ENCODE results near the gene SRSF3. TPM values are rescaled to one million over a fixed set of nuclear protein-coding genes. Genes with fewer than 3 reads are reported as not detected.
"Not testable (repeated sequence)": the region's sequence is repeated elsewhere in the genome, so short reads cannot be mapped to it uniquely, and the experiment has no call there.

Gene SRSF3
- total RNA-seq, 2 donors from 2014 or later = 86.4 to 113 TPM

- Histone ChIP-seq H3K4me1 (no peaks in the 10 kb centered on the region), H3K27me3 (no peaks in the 10 kb centered on the region), H3K27ac (no peak overlapping the region), H3K9me3 (no peaks in the 10 kb centered on the region), H3K4me3 (no peak overlapping the region), H3K36me3 (replicated peaks in 1 of 2; ENCODE audit: insufficient read depth in 1 of 2, low read depth in 2 of 2) (no peaks in the 10 kb centered on the region)
- DNase-seq = no peak
- TF ChIP-seq POLR2A (IDR thresholded peaks at IDR 0.05) (no peak), CTCF (IDR thresholded peaks at IDR 0.05) (no peak)
- 71 to 79% methylated on average over 8 of the region's 8 CpGs for WGBS, 2 donors
- intact Hi-C loops (cut with DNase I) = no loop called here
- no peak for ATAC-seq
Observed at GRCh38 chr6:36566418-36566905, 27.7 kb upstream of the SRSF3 start.

- H3K4me3 ChIP-seq = no peak overlapping the region
- DNase-seq = no peak
- no peaks in the 10 kb centered on the region for H3K27me3 ChIP-seq
- ATAC-seq = no peak
- no peak overlapping the region for H3K27ac ChIP-seq
- H3K4me1 ChIP-seq = no peaks in the 10 kb centered on the region
- H3K9me3 ChIP-seq = no peaks in the 10 kb centered on the region
- intact Hi-C loops (cut with DNase I) = loop anchor here (10.0 kb wide), 1 partner anchor 115 kb away; no protein-coding TSS in a partner anchor
- no peaks in the 10 kb centered on the region for H3K36me3 ChIP-seq (replicated peaks in 1 of 2; ENCODE audit: insufficient read depth in 1 of 2, low read depth in 2 of 2)
- 85 to 98% methylated on average over 2 of the region's 2 CpGs for WGBS, 2 donors
- TF ChIP-seq POLR2A (IDR thresholded peaks at IDR 0.05) = no peak
- no peak for TF ChIP-seq CTCF (IDR thresholded peaks at IDR 0.05)
Observed at GRCh38 chr6:36570264-36570663, 23.9 kb upstream of the SRSF3 start.

- H3K36me3 ChIP-seq (replicated peaks in 1 of 2; ENCODE audit: insufficient read depth in 1 of 2, low read depth in 2 of 2) = no peaks in the 10 kb centered on the region
- no peak overlapping the region for H3K27ac ChIP-seq
- intact Hi-C loops (cut with DNase I) = loop anchor here (10.0 kb wide), 1 partner anchor 117 kb away; no protein-coding TSS in a partner anchor
- H3K4me3 ChIP-seq = no peak overlapping the region
- WGBS, 2 donors = 77 to 82% methylated on average over 4 of the region's 4 CpGs
- H3K4me1 ChIP-seq = no peaks in the 10 kb centered on the region
- no peaks in the 10 kb centered on the region for H3K27me3 ChIP-seq
- no peaks in the 10 kb centered on the region for H3K9me3 ChIP-seq
- DNase-seq (no peak), ATAC-seq (no peak)
- no peak for TF ChIP-seq CTCF (IDR thresholded peaks at IDR 0.05)
Observed at GRCh38 chr6:36571122-36572043, 22.8 kb upstream of the SRSF3 start.

- H3K27me3 ChIP-seq; H3K4me1 ChIP-seq; H3K4me3 ChIP-seq; H3K9me3 ChIP-seq; H3K36me3 ChIP-seq (replicated peaks in 1 of 2; ENCODE audit: insufficient read depth in 1 of 2, low read depth in 2 of 2); H3K27ac ChIP-seq; DNase-seq; ATAC-seq: not testable (repeated sequence)
- intact Hi-C loops (cut with DNase I) = loop anchor here (10.0 kb wide), 1 partner anchor 118 kb away; no protein-coding TSS in a partner anchor
- WGBS, 2 donors = 91 to 92% methylated on average over 9 to 12 of the region's 12 CpGs
Observed at GRCh38 chr6:36572353-36573311, 21.5 kb upstream of the SRSF3 start.

- TF ChIP-seq POLR2A (IDR thresholded peaks at IDR 0.05) = no peak
- TF ChIP-seq CTCF (IDR thresholded peaks at IDR 0.05) = no peak
- ATAC-seq (no peak), DNase-seq (no peak)
Observed at GRCh38 chr6:36574679-36575078, 19.5 kb upstream of the SRSF3 start.

More at GRCh38 chr6:36574679-36575078, 19.5 kb upstream of the SRSF3 start:
- Histone ChIP-seq H3K9me3 (no peaks in the 10 kb centered on the region), H3K27ac (no peak overlapping the region), H3K27me3 (no peaks in the 10 kb centered on the region), H3K4me1 (no peaks in the 10 kb centered on the region), H3K4me3 (no peak overlapping the region), H3K36me3 (replicated peaks in 1 of 2; ENCODE audit: insufficient read depth in 1 of 2, low read depth in 2 of 2) (no peaks in the 10 kb centered on the region)
- intact Hi-C loops (cut with DNase I) = loop anchor here (10.0 kb wide), 1 partner anchor 120 kb away; no protein-coding TSS in a partner anchor
